Calu3 (cell line): Measurements from ENCODE around the gene PLCXD3. TPM values are rescaled to one million over a fixed set of nuclear protein-coding genes. Genes with fewer than 3 reads are reported as not detected.

Source experiments
- BruUV-seq: library from RNA; stranded (reverse); fragments of 400-500 nt; replicated peaks from 2 replicates; lab custom pipeline; 2021; lab: Mats Ljungman, UMichigan
- CTCF ChIA-PET: fragments of 300-600 bp; sonication (Branson Sonifier 250); formaldehyde crosslinking; loops from one replicate; lab custom pipeline; 2022; ENCODE audit warnings: antibody characterized with exemption; lab: Charles Lee
- DNase-seq: peaks from one replicate; pipeline ENCODE4 v3.0.0; 2022
- H3K27ac Mint-ChIP-seq: one replicate; pipeline ENCODE4 v1.8.0; 2022; ENCODE audit warnings: mixed read lengths; ENCODE audit not compliant: unreplicated experiment
- H3K27me3 Mint-ChIP-seq: one replicate; pipeline ENCODE4 v1.8.0; 2022; ENCODE audit warnings: mixed read lengths; ENCODE audit not compliant: unreplicated experiment
- H3K36me3 Mint-ChIP-seq: one replicate; pipeline ENCODE4 v1.8.0; 2022; ENCODE audit warnings: mild to moderate bottlenecking, moderate library complexity, mixed read lengths; ENCODE audit not compliant: insufficient read depth, unreplicated experiment
- H3K4me1 Mint-ChIP-seq: one replicate; pipeline ENCODE4 v1.8.0; 2022; ENCODE audit warnings: mild to moderate bottlenecking, low read depth, mixed read lengths; ENCODE audit not compliant: unreplicated experiment
- H3K4me3 Mint-ChIP-seq: one replicate; pipeline ENCODE4 v1.8.0; 2022; ENCODE audit warnings: mild to moderate bottlenecking, low read depth, moderate library complexity, mixed read lengths; ENCODE audit not compliant: unreplicated experiment
- H3K9me3 Mint-ChIP-seq: one replicate; pipeline ENCODE4 v1.8.0; 2022; ENCODE audit warnings: low read depth, mixed read lengths; ENCODE audit not compliant: unreplicated experiment
- intact Hi-C: fragments of 100-400 bp; cut with micrococcal nuclease; formaldehyde crosslinking; loops from one replicate; pipeline ENCODE4 v1.10.0; 2022; ENCODE audit not compliant: unreplicated experiment
- total RNA-seq: library from RNA; stranded (reverse); gene quantifications from 2 replicates; pipeline ENCODE4 v1.2.3, GENCODE V29; 2022
- TF ChIP-seq, protein P1 (sequence below): fragments of 200-600 bp; IDR thresholded peaks from one replicate; pipeline ENCODE4 v1.8.0; 2022; ENCODE audit warnings: antibody characterized with exemption; ENCODE audit not compliant: unreplicated experiment

PLCXD3 gene
- total RNA-seq, 1 experiment from 2014 or later = not detected

DNA sequence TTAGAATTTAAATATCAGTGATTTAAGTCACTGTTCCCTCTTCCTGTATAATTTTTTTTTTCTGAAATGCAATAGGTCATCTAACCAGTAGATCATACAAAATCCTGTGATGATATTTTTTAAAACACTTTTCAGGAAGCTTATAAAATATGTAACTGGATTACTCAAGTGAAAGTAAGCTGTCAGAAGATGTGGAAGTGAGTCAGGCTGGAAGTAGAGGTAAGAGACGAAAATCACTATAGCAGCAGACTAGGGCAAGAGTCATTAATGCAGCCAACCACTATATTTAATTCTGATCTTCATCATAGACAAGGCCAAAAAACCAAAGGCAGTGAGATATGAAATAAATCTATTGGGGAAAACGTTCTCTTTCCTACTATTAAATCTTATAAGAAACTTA, 231.4 kb downstream of the PLCXD3 start:
- DNase-seq = no peak
- no peaks in the 10 kb centered on the region for H3K9me3 Mint-ChIP-seq
- peaks cover 40% of the 10 kb centered on the region for H3K27me3 Mint-ChIP-seq
- CTCF ChIA-PET = no interaction called here
- TF ChIP-seq, protein P1, sequence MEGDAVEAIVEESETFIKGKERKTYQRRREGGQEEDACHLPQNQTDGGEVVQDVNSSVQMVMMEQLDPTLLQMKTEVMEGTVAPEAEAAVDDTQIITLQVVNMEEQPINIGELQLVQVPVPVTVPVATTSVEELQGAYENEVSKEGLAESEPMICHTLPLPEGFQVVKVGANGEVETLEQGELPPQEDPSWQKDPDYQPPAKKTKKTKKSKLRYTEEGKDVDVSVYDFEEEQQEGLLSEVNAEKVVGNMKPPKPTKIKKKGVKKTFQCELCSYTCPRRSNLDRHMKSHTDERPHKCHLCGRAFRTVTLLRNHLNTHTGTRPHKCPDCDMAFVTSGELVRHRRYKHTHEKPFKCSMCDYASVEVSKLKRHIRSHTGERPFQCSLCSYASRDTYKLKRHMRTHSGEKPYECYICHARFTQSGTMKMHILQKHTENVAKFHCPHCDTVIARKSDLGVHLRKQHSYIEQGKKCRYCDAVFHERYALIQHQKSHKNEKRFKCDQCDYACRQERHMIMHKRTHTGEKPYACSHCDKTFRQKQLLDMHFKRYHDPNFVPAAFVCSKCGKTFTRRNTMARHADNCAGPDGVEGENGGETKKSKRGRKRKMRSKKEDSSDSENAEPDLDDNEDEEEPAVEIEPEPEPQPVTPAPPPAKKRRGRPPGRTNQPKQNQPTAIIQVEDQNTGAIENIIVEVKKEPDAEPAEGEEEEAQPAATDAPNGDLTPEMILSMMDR = no peak
- no peaks in the 10 kb centered on the region for H3K4me1 Mint-ChIP-seq
- H3K4me3 Mint-ChIP-seq = no peak overlapping the region
- no peaks in the 10 kb centered on the region for H3K36me3 Mint-ChIP-seq
- intact Hi-C loops = loop anchor here (10.0 kb wide), 2 partner anchors 236 to 366 kb away; partner anchors contain the start of gene PLCXD3
- no TSS peak for BruUV-seq
- no peak overlapping the region for H3K27ac Mint-ChIP-seq

DNA sequence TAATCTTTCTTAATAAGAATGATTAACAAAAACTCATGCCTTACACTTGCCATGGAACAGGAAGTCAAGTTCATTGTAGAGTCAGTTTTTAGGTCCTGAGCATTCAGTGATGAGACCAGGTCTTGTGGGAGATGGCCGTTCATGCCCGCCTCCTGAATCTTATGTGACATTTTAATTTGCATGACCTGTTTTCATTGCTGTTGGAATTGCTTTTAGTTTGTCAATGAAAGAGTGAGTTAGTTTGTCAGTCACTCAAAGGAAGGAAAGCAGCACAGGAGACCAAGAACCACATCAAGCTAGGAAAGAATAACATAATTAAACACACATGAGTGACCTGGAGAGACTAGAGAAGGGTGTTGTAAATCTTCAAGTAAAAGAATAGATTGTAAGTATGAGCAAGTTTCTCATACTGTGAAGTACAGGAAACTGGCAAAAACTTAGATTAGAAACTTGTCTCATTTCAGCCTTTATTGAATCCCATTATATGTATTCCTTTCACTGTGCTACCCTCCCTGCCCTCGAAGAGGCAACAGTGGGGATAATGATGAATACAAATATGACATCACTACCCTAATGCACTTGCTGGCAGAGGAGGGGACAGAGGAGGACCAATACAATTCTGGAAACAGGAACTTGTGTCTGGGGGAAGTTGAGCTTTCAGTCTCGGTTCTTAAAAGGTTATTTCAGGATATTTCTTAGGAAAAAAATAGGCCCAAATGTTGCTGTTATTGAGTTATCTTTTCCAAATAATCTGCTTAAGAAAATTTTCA, 232.7 kb downstream of the PLCXD3 start:
- Mint-ChIP-seq H3K27ac (no peak overlapping the region), H3K9me3 (no peaks in the 10 kb centered on the region), H3K4me3 (no peak overlapping the region), H3K36me3 (no peaks in the 10 kb centered on the region), H3K4me1 (no peaks in the 10 kb centered on the region), H3K27me3 (peaks cover 28% of the 10 kb centered on the region)
- intact Hi-C loops = loop anchor here (10.0 kb wide), 2 partner anchors 237 to 367 kb away; partner anchors contain the start of gene PLCXD3
- DNase-seq = no peak
- TF ChIP-seq, protein P1 = no peak
- no TSS peak for BruUV-seq
- CTCF ChIA-PET = no interaction called here

DNA sequence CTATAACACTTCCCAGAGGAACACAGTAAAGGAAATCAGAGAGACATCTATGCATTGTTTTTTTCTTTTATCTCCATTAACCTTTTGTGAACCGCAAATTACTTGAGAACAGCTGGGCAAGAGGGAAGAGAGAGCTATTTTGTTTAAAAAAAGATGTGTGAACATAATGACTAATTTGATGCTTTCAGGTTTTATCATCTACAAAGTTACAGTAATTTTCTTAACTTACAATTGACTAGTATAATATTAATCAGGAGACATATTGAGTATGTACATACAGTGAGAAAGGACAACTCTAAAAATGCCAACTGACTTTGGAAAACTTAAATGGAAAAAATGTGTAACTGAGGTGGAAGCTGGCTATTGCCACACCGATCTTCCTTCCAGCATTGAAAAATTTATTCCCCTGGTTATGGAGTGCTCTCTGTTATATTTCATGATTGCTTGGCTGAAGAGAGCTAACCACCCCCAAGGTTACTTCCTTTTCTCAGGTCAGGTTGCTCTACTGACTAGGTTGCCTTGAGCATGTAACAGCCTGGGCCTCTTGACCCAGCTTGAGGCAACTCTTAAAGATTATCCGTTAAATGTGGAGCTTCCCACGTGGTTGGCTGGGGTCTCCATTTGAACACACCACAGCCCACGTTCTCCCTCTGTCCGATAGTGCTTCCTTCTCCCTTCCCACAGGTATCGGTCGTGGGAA, 234.4 kb downstream of the PLCXD3 start:
- intact Hi-C loops = loop anchor here (10.0 kb wide), 2 partner anchors 239 to 369 kb away; partner anchors contain the start of gene PLCXD3
- Mint-ChIP-seq H3K36me3 (no peaks in the 10 kb centered on the region), H3K9me3 (no peaks in the 10 kb centered on the region), H3K4me3 (no peak overlapping the region), H3K4me1 (no peaks in the 10 kb centered on the region), H3K27ac (no peak overlapping the region), H3K27me3 (peaks cover 28% of the 10 kb centered on the region)
- TF ChIP-seq, protein P1 = no peak
- DNase-seq = no peak
- CTCF ChIA-PET = no interaction called here
- no TSS peak for BruUV-seq

DNA sequence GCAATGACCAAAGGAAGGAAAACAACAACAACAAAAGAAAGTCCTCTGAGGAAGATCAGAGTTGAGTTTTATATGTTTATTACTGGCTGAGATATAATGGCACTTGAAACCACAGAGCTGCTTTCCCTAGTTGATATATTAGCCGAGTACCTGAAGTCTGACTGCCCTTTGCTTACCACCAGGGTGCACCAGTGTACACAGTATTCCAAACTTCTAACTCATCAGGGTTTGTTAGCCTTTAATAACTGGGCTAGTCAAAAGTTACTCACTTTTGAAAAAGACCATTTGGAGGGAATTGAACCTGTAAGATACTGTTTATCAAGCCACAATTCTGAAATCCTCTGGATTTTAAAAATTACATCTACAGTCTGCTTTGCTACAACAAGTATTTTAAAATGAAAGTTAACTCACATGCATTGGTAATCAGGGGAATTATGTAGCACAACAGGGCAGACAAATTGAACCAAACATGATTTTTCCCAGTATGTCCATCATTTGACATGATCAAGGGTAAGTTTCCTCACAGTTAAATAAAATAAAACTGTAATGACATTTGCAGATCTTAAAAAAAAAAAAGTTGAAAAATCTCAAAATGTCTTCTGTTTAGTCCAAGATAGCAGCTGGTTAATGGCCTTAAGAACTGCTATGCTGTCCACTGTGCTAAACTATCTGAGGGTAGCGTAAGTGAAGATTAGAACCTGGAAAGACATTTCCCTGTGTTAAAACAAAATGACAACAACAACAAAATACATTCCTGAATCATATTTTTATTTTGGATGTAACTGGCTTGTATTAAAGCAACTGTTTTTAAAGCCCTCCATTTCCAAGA, 239.8 kb downstream of the PLCXD3 start:
- intact Hi-C loops = loop anchor here (2.0 to 10.0 kb wide), 4 partner anchors 244 to 572 kb away; partner anchors contain the start of genes C7 and PLCXD3
- Mint-ChIP-seq H3K27ac (no peak overlapping the region), H3K4me3 (no peak overlapping the region), H3K36me3 (no peaks in the 10 kb centered on the region), H3K4me1 (peaks cover 8% of the 10 kb centered on the region), H3K27me3 (peaks cover 13% of the 10 kb centered on the region), H3K9me3 (no peaks in the 10 kb centered on the region)
- TF ChIP-seq, protein P1 = peak; percentile 52
- no TSS peak for BruUV-seq
- peak; percentile 51 for DNase-seq
- CTCF ChIA-PET = interaction anchor here (0.6 to 1.0 kb wide), 2 partner anchors 364 to 366 kb away, joined by 3 read pairs; no protein-coding TSS in a partner anchor
